HG03432 (cell line): ENCODE data around the gene RNF25.

Source experiments
- ATAC-seq: cut with Tn5 transposase; IDR thresholded peaks from one replicate; pipeline ENCODE4 v1.9.1; 2021; ENCODE audit warnings: mild to moderate bottlenecking, moderate library complexity; ENCODE audit not compliant: unreplicated experiment

RNF25 gene, protein sequence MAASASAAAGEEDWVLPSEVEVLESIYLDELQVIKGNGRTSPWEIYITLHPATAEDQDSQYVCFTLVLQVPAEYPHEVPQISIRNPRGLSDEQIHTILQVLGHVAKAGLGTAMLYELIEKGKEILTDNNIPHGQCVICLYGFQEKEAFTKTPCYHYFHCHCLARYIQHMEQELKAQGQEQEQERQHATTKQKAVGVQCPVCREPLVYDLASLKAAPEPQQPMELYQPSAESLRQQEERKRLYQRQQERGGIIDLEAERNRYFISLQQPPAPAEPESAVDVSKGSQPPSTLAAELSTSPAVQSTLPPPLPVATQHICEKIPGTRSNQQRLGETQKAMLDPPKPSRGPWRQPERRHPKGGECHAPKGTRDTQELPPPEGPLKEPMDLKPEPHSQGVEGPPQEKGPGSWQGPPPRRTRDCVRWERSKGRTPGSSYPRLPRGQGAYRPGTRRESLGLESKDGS

DNA sequence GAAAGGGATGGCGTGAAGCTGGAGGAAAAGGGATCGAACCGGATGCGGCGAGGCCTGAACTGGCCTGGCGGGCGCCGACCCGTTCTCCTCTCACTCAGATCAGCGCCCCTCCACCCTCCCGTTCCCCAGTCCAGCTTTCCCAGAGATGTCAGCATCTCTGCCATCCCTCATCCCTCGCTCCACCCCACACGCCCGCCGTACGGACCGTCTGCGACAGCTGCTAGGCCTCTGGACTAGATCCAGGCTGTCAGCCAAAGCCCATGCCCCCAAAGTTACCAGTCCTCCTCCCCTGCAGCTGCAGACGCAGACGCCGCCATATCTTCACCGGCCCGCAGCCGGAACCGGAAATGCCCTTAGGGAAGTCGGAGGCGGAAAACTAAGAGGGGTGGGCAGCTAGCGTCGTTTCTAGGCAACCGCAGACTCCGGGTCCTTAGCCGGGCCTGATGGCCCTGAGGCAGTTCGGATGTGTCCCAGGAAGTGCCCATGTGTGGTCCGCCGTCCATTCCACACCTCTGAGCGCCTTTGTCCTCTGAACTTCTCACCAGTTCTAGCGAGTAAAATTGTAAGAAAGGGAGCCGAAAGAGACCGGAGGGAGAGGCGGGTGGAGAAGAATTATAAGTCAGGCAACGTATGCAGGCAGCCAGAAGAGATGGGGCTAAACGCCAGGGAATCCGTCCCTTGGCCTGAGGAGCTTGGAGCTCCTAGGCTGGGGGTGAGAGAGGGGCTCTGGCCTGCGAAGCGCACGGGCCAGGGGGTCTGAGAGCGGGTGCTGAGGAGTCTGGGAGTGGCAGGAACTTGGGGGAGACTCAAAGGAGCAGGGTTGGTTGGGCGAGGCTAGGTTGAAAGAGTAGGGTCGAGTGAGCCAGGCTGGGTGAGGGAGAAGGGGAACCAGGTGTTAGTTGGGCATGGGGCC is at the start of gene RNF25, which contains the start of gene STK36:
RNF25 (minus strand) TSS at position 349 of the 913 bp plus-strand sequence; CDS start at position 317, 32 bp downstream.
STK36 (plus strand) TSS at position 433 of the 913 bp plus-strand sequence. CDS start 744 bp downstream, outside the sequence.
- ATAC-seq: peak; percentile 99

DNA sequence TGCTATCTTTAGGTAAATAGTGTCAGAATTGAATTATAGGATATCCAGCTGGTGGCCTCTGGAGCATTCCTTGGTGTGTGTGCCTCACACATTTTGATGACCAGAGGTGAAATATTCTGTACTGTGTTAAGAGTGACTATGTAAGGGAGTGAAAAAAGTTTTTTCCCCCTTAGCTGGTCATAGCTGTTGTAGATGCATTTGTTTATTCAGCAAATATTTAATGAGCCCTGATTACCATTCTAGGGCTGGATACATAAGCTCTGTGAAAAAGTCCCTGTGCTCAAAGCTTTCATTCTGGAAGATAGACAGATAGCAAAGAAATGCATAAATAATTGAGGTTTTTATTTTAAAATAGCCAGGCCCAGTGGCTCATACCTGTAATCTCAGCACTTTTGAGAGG is 49.7 kb upstream of the RNF25 start:
- no peak for ATAC-seq

DNA sequence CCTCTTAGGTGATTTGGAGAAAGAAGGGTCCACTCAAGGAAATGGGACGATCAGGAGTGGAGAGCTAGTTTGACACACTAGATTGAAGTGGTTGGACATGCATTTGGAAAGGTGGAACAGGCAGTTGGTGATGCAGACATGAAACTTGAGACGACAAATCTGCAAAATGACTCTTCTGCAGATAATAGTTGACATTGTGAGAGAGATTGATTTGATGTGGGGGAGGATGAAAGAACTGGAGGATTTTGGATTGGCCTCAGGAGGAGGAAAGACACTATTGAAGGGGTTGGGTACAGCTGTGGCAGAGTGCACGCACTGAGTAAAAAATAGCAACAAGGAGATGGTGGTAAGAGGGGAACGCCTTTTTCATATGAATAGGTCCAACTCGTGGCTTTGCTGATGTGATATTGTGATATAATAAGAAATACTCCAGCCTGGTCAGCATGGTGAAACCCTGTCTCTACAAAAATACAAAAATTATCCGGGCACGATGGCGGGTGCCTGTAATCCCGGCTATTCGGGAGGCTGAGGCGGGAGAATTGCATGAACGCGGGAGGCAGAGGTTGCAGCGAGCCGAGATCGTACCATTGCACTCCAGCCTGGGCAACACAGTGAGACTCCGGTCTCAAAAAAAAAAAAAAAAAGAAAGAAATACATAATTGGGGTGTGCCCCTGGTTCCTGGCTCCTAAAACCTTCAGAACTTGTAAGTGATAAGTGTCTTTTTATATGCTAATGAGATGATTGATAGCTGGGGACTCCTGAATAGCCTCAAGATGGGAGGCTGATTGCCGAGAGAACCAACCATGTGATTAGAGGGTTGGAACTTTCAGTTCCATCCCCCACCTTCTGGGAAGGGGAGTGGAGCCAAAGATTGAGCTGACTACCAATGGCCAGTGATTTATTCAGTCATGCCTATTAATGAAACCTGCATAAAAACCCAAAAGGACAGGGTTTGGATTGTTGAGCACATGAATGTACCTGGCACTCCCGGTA is 48.5 kb upstream of the RNF25 start:
- no peak for ATAC-seq

DNA sequence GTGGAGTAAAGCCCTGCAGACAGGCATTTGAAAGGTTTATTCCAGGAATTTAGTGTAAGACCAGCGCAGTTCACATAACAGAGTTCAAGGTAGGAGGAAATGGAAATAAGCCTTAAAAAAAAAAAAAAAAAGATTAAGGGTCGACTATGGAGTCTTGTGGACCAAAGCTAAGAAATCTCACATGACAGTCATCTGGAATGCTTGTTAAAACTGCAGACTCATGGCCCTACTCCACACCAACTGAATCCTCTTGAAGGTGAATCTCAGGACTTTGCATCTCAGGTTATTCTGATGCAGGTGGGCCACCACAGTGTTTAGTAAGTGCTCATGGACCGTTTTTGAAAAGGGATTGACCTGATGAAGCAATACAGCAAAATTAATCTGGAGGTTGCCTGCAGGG is 47.7 kb upstream of the RNF25 start:
- ATAC-seq: no peak

DNA sequence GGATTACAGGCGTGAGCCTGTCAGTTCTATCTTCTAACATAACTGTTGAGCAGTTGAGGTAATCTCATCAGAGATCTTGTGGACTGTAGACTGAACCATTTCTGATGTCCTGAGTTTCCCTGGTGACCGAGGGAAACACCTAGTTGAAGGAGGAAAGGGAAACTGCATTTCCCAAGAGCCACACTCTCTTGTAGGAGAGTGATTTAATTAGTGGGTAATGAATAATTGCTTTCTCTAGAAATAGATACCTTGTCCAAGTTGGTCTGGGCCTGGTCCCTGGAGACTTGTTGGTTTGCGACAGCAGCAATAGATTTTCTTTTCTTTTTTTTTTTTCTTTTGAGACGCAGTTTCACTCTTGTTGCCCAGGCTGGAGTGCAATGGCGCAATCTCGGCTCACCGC is 46.3 kb upstream of the RNF25 start:
- no peak for ATAC-seq

DNA sequence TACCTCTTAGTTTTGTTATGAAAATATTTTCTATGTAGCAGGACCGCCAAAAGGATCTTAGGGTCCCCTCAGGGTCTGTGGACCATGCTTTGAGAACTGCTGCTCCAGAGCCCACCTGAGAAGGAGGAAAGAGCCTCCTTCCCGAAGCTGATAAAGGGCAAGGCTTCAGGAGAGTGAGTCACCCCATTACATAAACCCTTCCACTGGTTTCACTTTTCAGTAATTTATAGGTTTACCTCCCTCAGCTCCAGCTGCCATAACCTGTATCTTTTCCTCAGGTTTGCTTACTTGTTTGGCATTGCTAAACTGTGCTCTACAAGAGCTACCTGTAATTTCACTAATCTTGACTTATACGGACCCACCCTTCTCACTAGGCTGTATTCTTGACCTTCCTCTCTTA is 45.5 kb upstream of the RNF25 start:
- ATAC-seq: no peak

DNA sequence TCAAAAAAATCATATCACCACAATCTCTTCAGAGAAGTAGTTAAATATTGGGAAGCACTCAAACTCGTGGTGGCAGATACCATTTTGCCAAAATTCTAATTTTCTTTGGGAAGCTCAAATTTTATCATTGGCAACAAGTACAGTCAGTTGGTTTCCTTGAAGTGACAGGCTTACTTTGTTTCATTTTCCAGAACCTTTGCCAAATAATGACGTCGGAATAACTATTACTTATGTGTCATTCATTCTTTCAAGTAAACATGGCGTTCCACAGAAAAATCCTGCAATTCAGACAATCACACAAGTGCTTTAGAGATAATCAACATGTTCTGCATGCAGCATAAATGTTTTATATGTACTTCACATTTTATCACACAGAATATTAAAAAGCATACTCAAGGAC is 44.3 kb upstream of the RNF25 start:
- ATAC-seq: no peak

DNA sequence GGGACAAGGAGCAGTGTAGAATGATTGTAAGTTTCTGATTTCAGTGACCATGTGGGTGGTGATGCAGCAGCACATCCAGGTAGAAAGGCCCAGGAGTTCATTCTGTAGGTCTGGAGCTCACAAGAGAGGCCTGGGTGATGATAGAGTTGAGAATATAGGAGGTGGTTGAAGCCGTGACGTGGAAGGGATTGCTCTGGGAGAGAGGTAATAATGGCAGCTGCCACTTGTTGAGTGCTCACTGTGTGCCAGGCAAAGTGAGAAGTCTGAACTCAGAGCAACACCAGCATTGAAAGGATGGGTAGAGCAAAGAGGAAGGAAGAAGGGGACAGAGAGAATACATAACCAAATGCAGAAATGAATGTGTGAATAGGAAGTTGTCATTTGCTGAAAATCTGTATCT is 42.1 kb upstream of the RNF25 start:
- ATAC-seq: no peak

DNA sequence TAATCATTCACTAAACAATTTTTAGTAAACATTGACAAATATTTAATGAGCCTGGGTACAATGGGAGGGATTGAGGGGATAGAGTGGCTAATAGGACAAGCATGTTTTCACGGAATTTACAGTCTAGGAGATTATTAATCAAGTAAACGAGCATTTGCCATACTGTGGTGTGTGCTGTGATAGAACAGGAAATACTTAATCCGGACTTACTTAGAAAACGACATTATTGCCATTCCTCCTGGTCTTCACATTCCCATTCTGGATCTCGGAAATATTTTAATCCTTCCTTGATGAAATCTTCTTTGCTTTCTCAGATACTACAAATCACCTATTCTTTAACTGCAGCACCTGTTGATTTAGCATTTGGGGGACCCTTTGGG is 39.7 kb upstream of the RNF25 start:
- ATAC-seq: no peak

DNA sequence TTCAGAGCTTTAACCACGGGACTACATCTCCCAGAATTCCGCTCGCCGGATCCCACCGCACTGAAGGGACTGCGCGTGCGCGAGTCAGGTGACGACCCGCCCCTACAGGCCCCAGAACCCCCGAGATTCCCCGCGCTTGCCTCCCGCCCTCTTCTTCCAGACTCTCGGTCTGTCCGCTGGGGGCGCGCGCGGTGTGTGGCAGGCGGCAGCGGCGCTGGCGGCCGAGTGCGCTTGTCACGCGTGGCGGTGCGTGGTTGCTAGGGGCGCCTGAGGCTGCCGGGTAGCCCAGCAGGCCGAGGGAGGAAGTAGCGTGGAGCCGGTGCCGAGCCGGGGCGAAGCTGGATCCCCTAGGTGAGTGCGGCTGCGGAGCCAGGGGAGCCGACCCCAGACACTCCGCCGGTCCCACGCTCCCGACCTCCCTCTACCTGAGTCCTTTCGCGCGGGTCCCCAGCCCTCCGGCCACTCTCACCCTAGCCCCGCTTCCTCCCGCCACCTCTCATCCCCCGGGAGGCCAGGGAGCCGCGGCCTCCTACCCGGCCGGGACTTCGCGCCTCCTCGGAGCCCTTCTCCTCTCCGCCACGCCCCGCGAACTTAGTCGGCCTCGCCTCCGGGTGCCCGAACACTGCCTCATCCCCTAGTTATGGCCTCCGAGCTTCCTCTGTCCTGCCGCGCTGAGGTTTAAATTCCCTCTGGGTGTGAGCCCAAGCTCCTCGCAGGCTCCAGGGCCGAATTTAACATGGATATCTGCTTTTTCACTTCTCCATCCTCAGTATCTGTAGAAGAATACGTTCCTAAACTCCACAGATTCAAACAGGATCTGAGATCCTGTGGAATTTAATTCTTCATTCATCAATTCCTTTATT is 39.1 kb upstream of the RNF25 start, which contains the start of gene TTLL4:
TTLL4 (plus strand) TSS at position 149 of the 863 bp plus-strand sequence. CDS start 26,842 bp downstream, outside the sequence.
- peak; percentile 90 for ATAC-seq

DNA sequence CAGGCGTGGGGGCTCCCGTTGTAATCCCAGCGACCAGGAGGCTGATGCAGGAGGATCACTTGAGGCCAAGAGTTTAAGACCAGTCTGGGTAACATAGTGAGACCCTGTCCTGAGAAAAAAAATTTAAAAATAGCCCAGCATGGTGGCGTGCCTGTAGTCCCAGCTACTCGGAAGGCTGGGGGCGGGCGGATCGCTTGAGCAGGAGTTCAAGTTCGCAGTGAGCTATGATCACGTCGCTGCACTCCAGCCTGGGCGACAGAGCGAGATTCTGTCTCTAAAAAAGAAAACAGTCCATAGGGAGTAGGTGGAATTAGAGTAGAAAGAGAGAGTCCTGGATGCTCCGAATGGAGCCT is 38.5 kb upstream of the RNF25 start:
- no peak for ATAC-seq

DNA sequence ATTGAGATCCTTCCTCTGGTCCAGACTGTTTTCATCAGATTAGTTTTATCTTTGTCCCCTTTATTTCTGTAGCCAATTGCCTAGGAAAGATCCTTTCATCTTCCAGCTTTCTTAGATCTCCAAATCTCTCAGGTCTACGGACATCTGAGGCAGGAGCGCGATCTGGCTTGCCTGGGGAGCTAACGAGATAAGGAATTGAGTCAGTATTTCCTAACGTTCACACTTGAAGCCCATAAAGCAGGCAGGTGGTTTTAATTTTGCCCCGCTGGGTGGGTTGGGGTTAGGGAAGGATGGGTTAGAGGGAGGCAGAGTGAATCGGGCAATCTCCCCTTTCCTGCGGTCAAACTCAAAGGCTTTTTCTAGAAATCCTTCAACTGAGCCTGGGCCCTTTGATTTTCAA is 38.1 kb upstream of the RNF25 start:
- ATAC-seq: no peak

DNA sequence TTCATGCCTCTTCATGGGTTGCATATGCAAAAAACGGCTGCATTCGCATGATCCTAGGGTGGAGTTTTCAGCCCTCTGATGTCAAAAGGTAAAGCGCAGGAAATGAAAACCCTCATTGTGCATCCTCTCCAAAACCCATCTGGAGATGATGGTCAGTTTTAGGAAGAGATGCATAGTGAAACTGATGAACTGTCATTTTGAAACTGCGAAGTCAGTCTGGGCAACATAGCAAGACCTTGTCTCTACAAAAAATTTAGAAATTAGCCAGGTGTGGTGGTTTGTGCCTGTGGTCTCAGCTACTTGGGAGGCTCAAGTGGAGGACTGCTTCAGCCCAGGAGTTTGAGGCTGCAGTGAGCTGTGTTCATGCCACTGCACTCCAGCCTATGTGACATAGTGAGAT is 36.3 kb upstream of the RNF25 start:
- ATAC-seq: peak; percentile 36

DNA sequence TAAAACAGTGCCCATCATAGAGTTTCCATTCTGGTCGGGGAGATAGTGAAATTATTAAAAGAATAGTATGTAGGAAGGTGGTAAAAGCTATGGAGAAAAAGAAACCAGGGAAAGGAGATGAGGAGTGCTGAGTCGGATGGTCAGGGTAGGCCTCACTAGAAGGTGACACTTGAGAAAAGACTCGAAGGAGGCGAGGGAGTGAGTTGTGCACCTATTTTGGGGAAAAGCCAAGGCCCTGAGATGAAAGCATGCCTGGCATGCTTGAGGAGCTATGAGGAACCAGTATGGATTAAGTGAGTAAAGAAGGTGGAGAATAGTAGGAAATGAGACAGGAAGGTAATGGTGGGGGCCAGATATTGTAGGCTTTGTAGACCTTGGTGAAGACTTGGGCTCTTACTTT is 31.5 kb upstream of the RNF25 start:
- ATAC-seq: no peak

DNA sequence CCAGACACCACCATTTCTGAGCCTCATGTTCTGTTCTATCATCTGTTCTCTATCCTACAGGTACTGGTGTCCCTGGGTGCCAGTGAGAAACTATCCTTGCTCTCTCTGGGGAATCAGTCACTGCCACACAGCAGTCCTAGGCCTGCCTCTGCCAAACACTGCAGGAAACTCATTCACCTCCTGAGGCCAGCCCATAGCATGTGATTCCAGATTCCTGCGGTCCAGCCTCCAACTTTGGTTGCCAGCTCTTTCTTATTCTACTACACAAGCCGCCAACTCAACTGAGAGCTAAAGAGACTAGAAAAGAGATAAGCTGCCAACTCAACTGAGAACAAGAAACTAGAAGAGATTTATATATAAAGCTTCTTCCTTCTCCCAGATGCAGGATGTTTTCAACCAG is 30.0 kb upstream of the RNF25 start:
- no peak for ATAC-seq

DNA sequence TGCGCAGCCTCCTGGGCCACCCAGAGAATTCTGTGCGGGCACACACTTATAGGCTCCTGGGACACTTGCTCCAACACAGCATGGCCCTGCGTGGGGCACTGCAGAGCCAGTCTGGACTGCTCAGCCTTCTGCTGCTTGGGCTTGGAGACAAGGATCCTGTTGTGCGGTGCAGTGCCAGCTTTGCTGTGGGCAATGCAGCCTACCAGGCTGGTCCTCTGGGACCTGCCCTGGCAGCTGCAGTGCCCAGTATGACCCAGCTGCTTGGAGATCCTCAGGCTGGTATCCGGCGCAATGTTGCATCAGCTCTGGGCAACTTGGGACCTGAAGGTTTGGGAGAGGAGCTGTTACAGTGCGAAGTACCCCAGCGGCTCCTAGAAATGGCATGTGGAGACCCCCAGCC is 27.1 kb upstream of the RNF25 start:
- no peak for ATAC-seq

DNA sequence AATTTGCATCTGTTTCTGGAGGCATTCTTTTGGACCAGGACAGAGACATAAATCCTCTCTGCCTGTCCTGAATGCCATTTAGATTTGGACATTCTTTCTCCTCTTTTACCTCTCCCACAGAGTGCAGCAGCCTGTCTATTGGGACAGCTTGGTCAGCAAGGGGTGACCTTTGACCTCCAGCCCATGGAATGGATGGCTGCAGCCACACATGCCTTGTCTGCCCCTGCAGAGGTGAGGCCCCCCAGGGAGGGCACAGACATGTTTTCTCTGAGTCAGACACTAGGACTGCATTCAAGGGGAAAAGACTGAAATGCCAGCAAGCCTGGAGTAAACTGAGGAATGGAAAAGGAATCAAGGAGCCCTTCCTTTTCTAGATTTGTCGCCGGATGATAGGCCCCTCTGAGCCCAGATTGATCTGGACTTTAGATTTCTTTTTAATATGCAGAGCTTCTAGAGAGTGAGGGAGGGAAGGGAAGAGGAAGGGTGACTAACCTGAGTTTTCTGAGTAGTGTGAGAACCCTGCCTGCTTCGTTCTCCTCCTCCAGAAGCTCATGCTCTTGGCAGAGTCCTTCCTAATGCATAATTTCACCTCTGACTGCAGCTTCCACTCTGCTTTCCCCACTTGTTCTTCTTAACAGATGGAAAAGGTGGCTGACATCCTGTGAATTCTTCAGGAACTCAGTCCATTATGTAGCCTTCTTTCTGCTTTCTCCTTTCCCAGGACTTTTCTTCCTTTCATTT is 22.8 kb upstream of the RNF25 start:
- ATAC-seq: no peak

DNA sequence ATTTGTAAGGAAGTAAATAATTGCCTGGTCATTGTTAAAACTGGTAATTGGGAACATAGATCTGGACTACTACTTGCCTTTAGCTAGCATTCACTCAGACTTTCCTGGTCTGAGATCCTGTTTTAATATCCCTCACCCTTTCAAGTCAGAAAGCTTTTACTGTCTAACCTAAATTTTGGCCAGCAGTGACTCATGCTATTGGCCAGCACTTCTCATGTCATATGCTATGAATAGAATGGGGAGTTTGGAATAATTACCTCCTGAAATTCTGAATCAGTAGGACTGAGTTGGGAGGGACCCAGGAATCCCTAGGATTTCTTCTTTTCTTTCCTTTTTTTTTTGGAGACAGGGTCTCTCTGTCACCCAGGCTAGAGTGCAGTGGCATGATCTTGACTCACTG is 19.4 kb upstream of the RNF25 start:
- no peak for ATAC-seq
